ENCODE data around the gene HOXD13.

HOXD13 gene

DNA sequence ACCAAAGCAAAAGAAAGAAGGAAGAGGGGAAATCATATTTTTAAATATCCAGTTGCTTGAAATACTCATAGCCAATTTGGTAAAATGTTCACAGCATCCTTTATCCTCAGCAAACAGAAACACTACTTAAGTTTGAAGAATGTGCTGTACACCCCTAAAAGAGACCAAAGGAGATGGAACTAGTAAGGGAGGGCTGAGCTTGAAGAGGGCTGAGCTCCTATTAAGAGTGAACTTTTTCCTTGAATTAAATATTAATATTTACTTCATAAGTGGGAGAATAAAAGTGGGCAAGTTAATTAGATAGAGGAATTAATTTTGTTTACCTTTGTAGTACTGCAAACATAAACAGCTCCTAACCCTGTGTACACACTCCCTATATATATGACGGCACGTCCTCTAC lies 15.7 kb upstream of the HOXD13 start:
- TF ChIP-seq, protein P1, sequence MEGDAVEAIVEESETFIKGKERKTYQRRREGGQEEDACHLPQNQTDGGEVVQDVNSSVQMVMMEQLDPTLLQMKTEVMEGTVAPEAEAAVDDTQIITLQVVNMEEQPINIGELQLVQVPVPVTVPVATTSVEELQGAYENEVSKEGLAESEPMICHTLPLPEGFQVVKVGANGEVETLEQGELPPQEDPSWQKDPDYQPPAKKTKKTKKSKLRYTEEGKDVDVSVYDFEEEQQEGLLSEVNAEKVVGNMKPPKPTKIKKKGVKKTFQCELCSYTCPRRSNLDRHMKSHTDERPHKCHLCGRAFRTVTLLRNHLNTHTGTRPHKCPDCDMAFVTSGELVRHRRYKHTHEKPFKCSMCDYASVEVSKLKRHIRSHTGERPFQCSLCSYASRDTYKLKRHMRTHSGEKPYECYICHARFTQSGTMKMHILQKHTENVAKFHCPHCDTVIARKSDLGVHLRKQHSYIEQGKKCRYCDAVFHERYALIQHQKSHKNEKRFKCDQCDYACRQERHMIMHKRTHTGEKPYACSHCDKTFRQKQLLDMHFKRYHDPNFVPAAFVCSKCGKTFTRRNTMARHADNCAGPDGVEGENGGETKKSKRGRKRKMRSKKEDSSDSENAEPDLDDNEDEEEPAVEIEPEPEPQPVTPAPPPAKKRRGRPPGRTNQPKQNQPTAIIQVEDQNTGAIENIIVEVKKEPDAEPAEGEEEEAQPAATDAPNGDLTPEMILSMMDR (IDR thresholded peaks at IDR 0.05; ENCODE audit: low read depth, low read length): no peak
- DNase-seq (ENCODE audit: extremely low read depth, low read depth): no peak

DNA sequence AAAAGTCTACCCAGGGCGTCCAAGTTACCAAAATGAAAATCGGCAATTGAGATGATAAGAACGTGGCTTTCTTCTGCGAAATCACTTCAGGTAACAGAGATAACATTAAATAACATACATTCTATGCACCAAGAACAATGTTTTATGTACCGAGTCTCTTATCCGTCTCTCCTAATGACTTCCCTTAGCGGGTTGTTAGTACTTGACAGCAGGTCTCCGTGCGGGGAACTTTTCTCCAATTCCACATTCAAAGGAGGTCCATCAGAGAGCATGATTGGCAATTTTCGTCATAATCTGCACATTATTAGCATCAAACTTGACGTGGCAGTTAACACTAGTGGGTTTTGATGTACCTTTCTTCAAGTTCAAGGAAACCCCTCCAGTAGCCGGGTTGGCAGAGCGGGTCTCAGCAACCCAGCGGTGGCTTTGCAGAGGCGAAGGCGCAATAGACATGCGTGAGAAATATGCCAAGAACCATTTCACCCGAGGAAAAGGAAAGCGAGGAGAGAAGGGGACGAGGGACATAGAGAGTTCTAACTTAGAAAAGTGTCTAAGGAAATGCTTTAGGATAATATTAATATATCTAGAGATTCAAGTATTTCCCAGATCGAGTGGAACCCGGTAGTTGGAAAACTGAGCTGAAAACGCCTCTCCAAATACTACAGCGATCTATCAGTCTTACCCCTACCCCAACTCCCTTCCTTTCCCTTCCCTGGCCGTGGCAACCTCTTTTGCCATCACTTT lies 13.8 kb upstream of the HOXD13 start:
- TF ChIP-seq, protein P1 (IDR thresholded peaks at IDR 0.05; ENCODE audit: low read depth, low read length): no peak
- DNase-seq (ENCODE audit: extremely low read depth, low read depth): no peak

DNA sequence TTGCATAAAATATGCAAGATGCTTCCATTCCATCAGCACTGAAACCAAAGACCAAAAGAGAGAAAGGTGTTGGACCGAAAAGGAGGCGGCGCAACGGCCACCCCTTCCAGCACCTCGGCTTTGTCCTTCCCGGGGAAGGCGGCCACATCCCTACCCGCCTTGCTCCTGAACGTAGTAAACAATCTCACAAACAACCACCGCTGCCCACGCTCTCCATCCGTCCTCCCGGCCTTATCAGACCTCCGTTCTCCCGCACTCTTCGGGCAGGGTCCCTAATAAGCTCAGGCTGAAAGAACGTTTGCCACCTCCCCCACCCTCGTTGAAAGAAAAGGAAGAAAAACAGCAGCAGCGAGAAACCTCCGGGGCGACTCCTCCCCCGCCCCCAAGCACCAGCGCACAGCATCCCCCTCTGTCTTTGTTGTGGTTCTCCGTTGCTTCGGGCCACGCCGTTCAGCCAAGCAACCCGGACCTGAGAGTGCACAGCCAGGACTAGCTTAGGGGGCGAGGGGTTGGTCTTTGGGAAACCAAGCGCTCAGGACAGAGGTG lies 13.2 kb upstream of the HOXD13 start:
- TF ChIP-seq, protein P1 (IDR thresholded peaks at IDR 0.05; ENCODE audit: low read depth, low read length): no peak
- no peak for DNase-seq (ENCODE audit: extremely low read depth, low read depth)

DNA sequence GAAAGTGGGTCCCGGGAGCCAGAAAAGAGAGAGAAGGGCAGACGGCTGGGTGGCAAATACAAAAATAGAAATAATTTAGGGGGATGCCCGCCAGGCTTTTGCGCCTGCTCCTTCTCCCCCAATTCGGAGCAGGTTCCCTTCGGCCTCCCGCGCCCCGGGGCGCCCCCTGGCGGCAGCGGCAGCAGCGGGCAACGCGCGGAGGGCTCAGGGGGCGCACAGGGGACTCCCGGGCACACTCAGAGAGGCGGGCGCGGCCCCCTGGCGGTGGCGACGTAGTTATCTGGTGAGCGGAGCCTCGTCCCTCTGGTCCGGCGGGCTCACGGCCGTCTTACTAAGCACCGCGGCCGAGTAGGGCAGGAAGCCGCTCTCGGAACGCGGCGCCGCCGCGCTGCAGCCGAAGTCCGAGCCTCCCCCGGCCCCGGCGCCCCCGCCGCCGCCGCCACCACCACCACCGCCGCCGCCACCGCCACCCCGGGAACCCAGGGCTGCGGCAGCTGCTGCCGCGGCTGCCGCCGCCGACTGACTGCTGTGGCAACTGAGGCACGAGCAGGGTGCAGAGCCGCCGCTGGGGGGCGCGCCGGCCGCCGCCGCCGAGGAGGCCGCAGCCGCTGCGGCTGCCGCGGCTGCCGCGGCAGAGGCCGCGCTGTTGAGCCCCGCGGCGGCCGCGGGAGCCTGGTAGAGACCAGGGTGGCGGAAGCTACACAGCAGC lies 12.5 kb upstream of the HOXD13 start:
- no peak for DNase-seq (ENCODE audit: extremely low read depth, low read depth)
- TF ChIP-seq, protein P1 (IDR thresholded peaks at IDR 0.05; ENCODE audit: low read depth, low read length): peak; percentile 39

DNA sequence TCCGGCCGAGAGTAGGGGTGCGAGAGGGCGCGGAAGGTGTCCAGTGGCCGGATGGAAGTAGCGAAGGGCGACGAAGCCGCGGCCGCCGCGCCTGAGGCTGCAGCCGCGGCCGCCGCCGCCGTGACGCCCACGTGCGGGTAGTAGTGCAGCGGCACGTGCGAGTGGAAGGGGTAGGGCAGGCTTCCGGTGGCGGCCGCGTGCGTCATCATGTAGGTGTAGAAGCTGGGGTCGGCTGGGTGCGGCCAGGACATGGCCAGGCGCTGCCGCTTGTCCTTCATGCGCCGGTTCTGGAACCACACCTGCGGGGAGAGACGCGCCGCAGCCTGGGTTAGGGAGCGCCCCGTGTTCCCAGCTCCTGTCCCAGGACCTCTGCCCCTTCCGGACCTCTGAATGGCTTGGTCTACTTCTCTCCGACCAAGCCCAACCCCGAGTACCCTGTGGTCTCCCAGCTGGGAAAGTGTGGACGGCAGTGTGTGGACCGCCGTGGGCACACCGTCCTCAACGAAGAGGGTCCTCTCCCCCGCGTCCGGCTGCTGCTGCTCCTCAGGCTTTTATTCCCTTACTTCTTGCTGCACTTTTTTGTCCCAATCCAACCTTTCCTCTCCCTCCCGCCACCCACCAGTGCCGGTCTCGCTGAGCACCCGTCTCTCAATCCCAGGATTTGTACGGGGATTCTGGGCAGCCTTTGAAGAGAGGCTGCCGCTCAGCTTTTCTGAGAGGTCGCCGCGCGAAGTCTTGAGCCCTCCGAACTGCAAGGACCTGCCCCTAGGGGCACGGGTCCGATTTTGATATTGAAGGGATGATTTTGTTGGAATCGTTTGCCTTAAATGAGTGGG lies 11.8 kb upstream of the HOXD13 start:
- no peak for DNase-seq (ENCODE audit: extremely low read depth, low read depth)
- TF ChIP-seq, protein P1 (IDR thresholded peaks at IDR 0.05; ENCODE audit: low read depth, low read length): no peak

DNA sequence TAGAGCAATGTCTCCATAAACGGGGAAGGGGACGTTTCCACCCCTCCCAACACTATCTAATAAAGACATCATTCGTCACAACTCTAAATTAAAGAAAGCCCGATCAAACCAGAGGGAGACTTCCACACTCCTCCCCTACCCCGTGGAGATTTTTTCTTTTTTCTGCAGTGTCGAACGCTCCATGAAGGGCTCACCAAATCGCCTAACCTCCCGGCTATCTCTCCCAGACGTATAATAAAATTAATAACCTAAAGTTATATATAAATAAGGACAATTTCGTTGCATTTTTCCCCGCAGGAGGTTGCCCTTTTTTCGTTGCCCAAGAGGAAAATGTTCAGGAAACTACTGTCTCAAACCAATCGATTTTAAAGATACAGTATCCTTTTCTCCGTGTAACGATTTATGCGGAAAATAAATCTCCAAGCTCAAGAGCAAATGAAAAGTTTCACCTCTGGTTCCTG lies 11.1 kb upstream of the HOXD13 start:
- DNase-seq (ENCODE audit: extremely low read depth, low read depth): no peak
- TF ChIP-seq, protein P1 (IDR thresholded peaks at IDR 0.05; ENCODE audit: low read depth, low read length): no peak
